Prostate gland (tissue), 2 donors: Measurements from ENCODE around the gene CCDC93.

Source experiments
- CTCF ChIP-seq, 4 experiments: fragments of 200-600 bp in 2 of 4; fragments of 450-650 bp in 2 of 4; sonication (generic) in 2 of 4; IDR thresholded peaks; 1 replicate in 3 of 4; 2 replicates in 1 of 4; pipeline ENCODE4 v1.5.1; 2016 to 2019; ENCODE audit warnings: antibody characterized with exemption in 4 of 4, mild to moderate bottlenecking in 2 of 4, moderate library complexity in 2 of 4
- POLR2A ChIP-seq: fragments of 450-650 bp; IDR thresholded peaks from one replicate; pipeline ENCODE4 v1.6.1; 2016; ENCODE audit warnings: antibody characterized with exemption, mild to moderate bottlenecking

GRCh38 chr2:118006326-118006725, 7.5 kb downstream of the CCDC93 start:
- TF ChIP-seq POLR2A: no peak
- TF ChIP-seq CTCF (IDR thresholded peaks at IDR 0.05): no peak
